ENCODE measurements around the gene TNFSF12.
A peak's percentile ranks its signal among the peaks of the same experiment; 100 is the strongest.

GRCh38 chr17:7582396-7583252 lies 33.8 kb downstream of the TNFSF12 start:
- no peak for TF ChIP-seq EZH2phosphoT487 (IDR thresholded peaks at IDR 0.05; ENCODE audit: borderline replicate concordance, low read depth, low read length)
- TF ChIP-seq, protein P1, sequence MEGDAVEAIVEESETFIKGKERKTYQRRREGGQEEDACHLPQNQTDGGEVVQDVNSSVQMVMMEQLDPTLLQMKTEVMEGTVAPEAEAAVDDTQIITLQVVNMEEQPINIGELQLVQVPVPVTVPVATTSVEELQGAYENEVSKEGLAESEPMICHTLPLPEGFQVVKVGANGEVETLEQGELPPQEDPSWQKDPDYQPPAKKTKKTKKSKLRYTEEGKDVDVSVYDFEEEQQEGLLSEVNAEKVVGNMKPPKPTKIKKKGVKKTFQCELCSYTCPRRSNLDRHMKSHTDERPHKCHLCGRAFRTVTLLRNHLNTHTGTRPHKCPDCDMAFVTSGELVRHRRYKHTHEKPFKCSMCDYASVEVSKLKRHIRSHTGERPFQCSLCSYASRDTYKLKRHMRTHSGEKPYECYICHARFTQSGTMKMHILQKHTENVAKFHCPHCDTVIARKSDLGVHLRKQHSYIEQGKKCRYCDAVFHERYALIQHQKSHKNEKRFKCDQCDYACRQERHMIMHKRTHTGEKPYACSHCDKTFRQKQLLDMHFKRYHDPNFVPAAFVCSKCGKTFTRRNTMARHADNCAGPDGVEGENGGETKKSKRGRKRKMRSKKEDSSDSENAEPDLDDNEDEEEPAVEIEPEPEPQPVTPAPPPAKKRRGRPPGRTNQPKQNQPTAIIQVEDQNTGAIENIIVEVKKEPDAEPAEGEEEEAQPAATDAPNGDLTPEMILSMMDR (conservative IDR thresholded peaks at IDR 0.05; ENCODE audit: low read length), result 0 out of 2 replicates have a peak, but pooled peaks have one; percentile 14
